ENCODE results near the gene PSEN2. TPM values are rescaled to one million over a fixed set of nuclear protein-coding genes. Genes with fewer than 3 reads are reported as not detected.

The PSEN2 gene
- total RNA-seq, 4 donors from 2014 or later: 8.3 to 23.5 (median 17.8) TPM

DNA sequence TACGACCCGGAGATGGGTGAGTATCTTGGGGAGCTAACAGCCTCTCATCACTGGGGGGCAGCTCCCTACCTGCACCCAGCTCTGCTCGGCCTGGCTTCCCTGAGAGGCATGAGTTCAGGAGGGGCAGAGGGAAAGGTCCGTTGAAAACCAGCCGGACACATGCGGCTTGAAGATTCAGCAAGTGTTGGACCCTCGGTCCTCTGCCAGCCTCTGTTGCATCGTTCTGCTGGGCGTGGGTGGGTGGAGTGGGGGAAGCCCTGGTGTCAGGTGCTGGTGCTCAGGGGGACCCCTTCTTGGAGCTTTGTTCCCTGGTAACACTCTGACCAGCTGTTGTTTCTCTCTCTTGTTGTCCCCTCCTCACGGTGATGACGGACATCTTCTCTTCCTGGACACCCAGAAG lies 20.9 kb downstream of the PSEN2 start:
- H3K9me3 ChIP-seq: no peaks in the 10 kb centered on the region
- no peaks in the 10 kb centered on the region for H3K27me3 ChIP-seq
- peaks cover 0 to 92% (median 8%) of the 10 kb centered on the region in 3 donors for H3K36me3 ChIP-seq
- DNase-seq: no peak
- peaks cover 0 to 30% (median 0%) of the 10 kb centered on the region in 3 donors for H3K4me1 ChIP-seq
- intact Hi-C loops (cut with DNase I): no loop called here
- TF ChIP-seq, protein P1, sequence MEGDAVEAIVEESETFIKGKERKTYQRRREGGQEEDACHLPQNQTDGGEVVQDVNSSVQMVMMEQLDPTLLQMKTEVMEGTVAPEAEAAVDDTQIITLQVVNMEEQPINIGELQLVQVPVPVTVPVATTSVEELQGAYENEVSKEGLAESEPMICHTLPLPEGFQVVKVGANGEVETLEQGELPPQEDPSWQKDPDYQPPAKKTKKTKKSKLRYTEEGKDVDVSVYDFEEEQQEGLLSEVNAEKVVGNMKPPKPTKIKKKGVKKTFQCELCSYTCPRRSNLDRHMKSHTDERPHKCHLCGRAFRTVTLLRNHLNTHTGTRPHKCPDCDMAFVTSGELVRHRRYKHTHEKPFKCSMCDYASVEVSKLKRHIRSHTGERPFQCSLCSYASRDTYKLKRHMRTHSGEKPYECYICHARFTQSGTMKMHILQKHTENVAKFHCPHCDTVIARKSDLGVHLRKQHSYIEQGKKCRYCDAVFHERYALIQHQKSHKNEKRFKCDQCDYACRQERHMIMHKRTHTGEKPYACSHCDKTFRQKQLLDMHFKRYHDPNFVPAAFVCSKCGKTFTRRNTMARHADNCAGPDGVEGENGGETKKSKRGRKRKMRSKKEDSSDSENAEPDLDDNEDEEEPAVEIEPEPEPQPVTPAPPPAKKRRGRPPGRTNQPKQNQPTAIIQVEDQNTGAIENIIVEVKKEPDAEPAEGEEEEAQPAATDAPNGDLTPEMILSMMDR (IDR thresholded peaks at IDR 0.05): no peak
- no peak for TF ChIP-seq POLR2A (IDR thresholded peaks at IDR 0.05)
- no peak overlapping the region for H3K4me3 ChIP-seq
- 89 to 93% methylated on average over 3 to 4 of the region's 11 CpGs for WGBS, 2 donors
- H3K27ac ChIP-seq: no peak overlapping the region

DNA sequence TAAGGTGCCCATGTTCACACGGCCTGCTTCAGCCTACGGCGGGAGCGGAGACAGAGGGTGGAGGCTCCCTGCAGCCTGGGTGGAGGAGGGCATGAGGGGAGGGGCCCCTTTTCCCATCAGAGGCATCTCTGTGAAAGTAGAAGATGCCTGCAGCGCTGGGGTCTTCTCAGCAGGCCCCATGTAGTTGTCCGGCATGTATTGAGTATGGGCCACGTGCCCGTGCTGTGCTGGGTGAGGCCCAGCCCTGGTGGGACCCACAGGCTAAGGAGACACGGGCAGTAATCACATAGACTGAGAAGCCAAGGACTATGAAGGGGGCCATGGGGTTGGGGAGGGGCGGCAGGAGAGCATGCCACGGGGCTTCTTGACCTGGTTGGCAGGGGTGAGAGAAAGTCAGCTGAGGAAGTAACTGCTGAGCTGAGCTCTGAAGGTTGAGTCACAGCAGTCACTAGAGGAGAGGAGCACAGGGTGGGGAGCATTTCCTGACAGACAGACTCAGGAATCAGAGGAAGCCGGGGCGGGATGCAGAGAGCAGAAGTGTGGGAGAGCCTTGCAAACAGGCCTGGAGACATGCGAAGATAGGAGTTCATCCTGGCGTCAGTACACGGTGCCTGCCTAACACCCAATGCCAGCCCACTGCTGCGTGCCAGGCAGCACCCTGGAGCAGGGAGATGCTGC lies 21.6 kb downstream of the PSEN2 start:
- WGBS, 2 donors: 73 to 77% methylated on average over 10 to 15 of the region's 17 CpGs
- H3K36me3 ChIP-seq: peaks cover 0 to 91% (median 8%) of the 10 kb centered on the region in 3 donors
- no peak for DNase-seq
- H3K4me1 ChIP-seq: peaks cover 0 to 28% (median 0%) of the 10 kb centered on the region in 3 donors
- no peaks in the 10 kb centered on the region for H3K27me3 ChIP-seq
- TF ChIP-seq, protein P1 (IDR thresholded peaks at IDR 0.05): no peak
- TF ChIP-seq POLR2A (IDR thresholded peaks at IDR 0.05): no peak
- no peak overlapping the region for H3K4me3 ChIP-seq
- intact Hi-C loops (cut with DNase I): no loop called here
- no peak overlapping the region for H3K27ac ChIP-seq
- no peaks in the 10 kb centered on the region for H3K9me3 ChIP-seq

DNA sequence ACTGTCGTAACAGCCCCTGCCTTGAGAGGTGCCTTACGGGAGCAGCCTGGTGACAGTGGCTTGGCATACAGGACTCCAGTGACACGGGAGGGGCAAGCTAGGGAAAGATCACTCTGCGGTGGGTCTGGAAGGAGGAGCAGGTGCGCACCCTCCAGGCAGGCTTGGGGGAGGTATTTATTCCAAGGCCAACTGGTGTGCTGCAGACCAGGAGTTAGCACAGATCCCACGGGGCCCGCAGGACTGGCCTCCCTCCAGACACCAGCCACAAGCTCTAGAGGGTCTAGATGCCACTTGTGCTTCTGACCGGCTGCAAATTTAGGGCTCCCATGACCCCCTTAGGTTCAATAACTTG lies 22.1 kb downstream of the PSEN2 start:
- H3K36me3 ChIP-seq: peaks cover 0 to 91% (median 6%) of the 10 kb centered on the region in 3 donors
- TF ChIP-seq POLR2A (IDR thresholded peaks at IDR 0.05): no peak
- TF ChIP-seq, protein P1 (IDR thresholded peaks at IDR 0.05): no peak
- H3K27ac ChIP-seq: no peak overlapping the region
- WGBS, 2 donors: 79 to 82% methylated on average over 4 to 8 of the region's 8 CpGs
- no peak for DNase-seq
- H3K9me3 ChIP-seq: no peaks in the 10 kb centered on the region
- no peaks in the 10 kb centered on the region for H3K27me3 ChIP-seq
- intact Hi-C loops (cut with DNase I): no loop called here
- H3K4me1 ChIP-seq: peaks cover 0 to 28% (median 0%) of the 10 kb centered on the region in 3 donors
- no peak overlapping the region for H3K4me3 ChIP-seq

DNA sequence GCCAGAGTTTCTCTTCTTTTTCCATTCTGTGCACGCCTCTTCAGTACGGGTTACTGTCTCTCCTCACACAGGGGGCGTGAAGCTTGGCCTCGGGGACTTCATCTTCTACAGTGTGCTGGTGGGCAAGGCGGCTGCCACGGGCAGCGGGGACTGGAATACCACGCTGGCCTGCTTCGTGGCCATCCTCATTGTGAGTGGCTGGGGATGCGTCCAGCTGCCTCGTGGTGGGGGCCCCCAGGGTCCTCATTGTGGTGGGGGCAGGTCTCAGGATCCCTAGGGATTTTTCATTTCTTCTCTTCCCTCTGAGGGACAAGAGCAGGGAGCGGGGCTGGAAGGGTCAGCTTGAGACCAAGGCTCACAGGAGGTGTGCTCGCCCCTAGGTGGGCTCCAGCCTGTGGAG lies 23.5 kb downstream of the PSEN2 start:
- peaks cover 0 to 28% (median 0%) of the 10 kb centered on the region in 3 donors for H3K4me1 ChIP-seq
- H3K36me3 ChIP-seq: peaks cover 0 to 84% (median 4%) of the 10 kb centered on the region in 3 donors
- no peak overlapping the region for H3K27ac ChIP-seq
- WGBS, 2 donors: 96% methylated on average over 4 of the region's 13 CpGs; no CpG with 5 or more reads in 1 of the 2 donors
- intact Hi-C loops (cut with DNase I): no loop called here
- no peak for DNase-seq
- no peaks in the 10 kb centered on the region for H3K27me3 ChIP-seq
- H3K4me3 ChIP-seq: no peak overlapping the region
- H3K9me3 ChIP-seq: no peaks in the 10 kb centered on the region
- TF ChIP-seq POLR2A (IDR thresholded peaks at IDR 0.05): no peak
- TF ChIP-seq, protein P1 (IDR thresholded peaks at IDR 0.05): no peak

DNA sequence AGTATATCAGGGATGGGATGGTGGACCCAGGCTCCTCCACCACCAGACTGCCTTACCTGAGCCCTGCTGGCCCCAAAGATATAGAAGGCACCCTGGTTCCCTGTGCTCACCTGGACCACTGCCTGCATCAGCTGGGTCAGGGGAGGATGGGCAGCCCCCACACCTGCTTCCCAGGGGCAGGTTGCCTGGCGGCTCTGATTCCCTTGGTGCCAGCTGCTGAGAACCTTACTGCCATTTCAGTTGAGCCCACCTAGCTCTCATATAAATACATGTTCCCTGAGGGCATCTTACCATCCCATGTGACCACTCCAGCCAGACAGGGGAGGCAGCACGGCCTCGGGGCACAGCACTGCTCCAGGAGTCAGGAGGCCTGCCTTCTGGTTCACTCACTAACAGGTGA lies 24.4 kb downstream of the PSEN2 start:
- Histone ChIP-seq H3K36me3 (peaks cover 0 to 84% (median 4%) of the 10 kb centered on the region in 3 donors), H3K4me3 (no peak overlapping the region), H3K9me3 (no peaks in the 10 kb centered on the region), H3K27me3 (no peaks in the 10 kb centered on the region), H3K4me1 (peaks cover 0 to 28% (median 0%) of the 10 kb centered on the region in 3 donors), H3K27ac (peak overlapping the region in 2 of 4 donors; percentile 56 to 74)
- 83% methylated on average over 1 of the region's 3 CpGs; no CpG with 5 or more reads in 1 of the 2 donors for WGBS, 2 donors
- no peak for TF ChIP-seq POLR2A (IDR thresholded peaks at IDR 0.05)
- TF ChIP-seq, protein P1 (IDR thresholded peaks at IDR 0.05): no peak
- intact Hi-C loops (cut with DNase I): no loop called here
- DNase-seq: no peak
